IMR-90 (cell line): Measurements from ENCODE around the gene NACC2. TPM values are rescaled to one million over a fixed set of nuclear protein-coding genes. Genes with fewer than 3 reads are reported as not detected.

Experiments used
- ATAC-seq: fragments of 200-7000 bp; cut with Tn5 transposase; 2 replicates; pipeline ENCODE4 v1.9.1; 2020; ENCODE audit warnings: low read depth, mild to moderate bottlenecking, moderate library complexity
- BruUV-seq: library from RNA; stranded (reverse); fragments of 400-500 nt; replicated peaks from 2 replicates; lab custom pipeline; 2021; lab: Mats Ljungman, UMichigan
- CTCF ChIA-PET: fragments of 300-600 bp; formaldehyde crosslinking; extraction: SDS; loops from one replicate; lab custom pipeline; 2021; ENCODE audit warnings: antibody characterized with exemption; lab: Yijun Ruan, JAX
- POLR2A ChIA-PET: fragments of 300-600 bp; sonication (Branson Sonifier 250); formaldehyde crosslinking; loops from one replicate; lab custom pipeline; 2022; ENCODE audit warnings: antibody characterized with exemption; ENCODE audit not compliant: unreplicated experiment; lab: Charles Lee
- DNase-seq: peaks from one replicate; pipeline ENCODE4 v3.0.0; 2013
- H2AFZ ChIP-seq: replicated peaks from 2 replicates; pipeline ENCODE3; 2013; ENCODE audit warnings: low read length, mild to moderate bottlenecking; ENCODE audit not compliant: poor library complexity
- H2AK5ac ChIP-seq: 2 replicates; pipeline ENCODE4 v1.6.1; 2013; ENCODE audit warnings: low read depth, low read length, inconsistent platforms
- H2AK9ac ChIP-seq: replicated peaks from 2 replicates; pipeline ENCODE3; 2013; ENCODE audit warnings: mild to moderate bottlenecking, low read depth, low read length, moderate library complexity; ENCODE audit not compliant: poor library complexity
- H2BK120ac ChIP-seq: 2 replicates; pipeline ENCODE4 v1.6.1; 2013; ENCODE audit warnings: low read depth, low read length, inconsistent platforms
- H2BK15ac ChIP-seq: 3 replicates; pipeline ENCODE4 v1.6.1; 2013; ENCODE audit warnings: low read depth, low read length, inconsistent platforms
- H2BK20ac ChIP-seq: 2 replicates; pipeline ENCODE4 v1.6.1; 2013; ENCODE audit warnings: low read depth, mild to moderate bottlenecking, inconsistent platforms, low read length, moderate library complexity
- H2BK5ac ChIP-seq: 2 replicates; pipeline ENCODE4 v1.6.1; 2013; ENCODE audit warnings: mild to moderate bottlenecking, low read depth, low read length, inconsistent platforms; ENCODE audit not compliant: poor library complexity, severe bottlenecking
- H3K14ac ChIP-seq: replicated peaks from 2 replicates; pipeline ENCODE4 v1.6.1; 2013; ENCODE audit warnings: low read depth, low read length, inconsistent platforms
- H3K18ac ChIP-seq: 2 replicates; pipeline ENCODE4 v1.6.1; 2013; ENCODE audit warnings: low read depth, low read length, control low read depth
- H3K23ac ChIP-seq: 2 replicates; pipeline ENCODE4 v1.6.1; 2013; ENCODE audit warnings: low read depth, low read length, inconsistent platforms
- H3K27ac ChIP-seq: 2 replicates; pipeline ENCODE4 v1.5.1; 2013; ENCODE audit warnings: mild to moderate bottlenecking, control low read depth, low read length; ENCODE audit not compliant: insufficient read depth
- H3K27me3 ChIP-seq: 2 replicates; pipeline ENCODE4 v1.6.1; 2013; ENCODE audit warnings: low read length; ENCODE audit not compliant: control insufficient read depth, insufficient read depth
- H3K36me3 ChIP-seq: 2 replicates; pipeline ENCODE4 v1.6.1; 2013; ENCODE audit warnings: low read length, mixed read lengths; ENCODE audit not compliant: control insufficient read depth, insufficient read depth
- H3K4ac ChIP-seq: 2 replicates; pipeline ENCODE4 v1.6.1; 2013; ENCODE audit warnings: low read depth, low read length, inconsistent platforms
- H3K4me1 ChIP-seq: 2 replicates; pipeline ENCODE4 v1.6.1; 2013; ENCODE audit warnings: low read length, mixed read lengths; ENCODE audit not compliant: control insufficient read depth, insufficient read depth
- H3K4me2 ChIP-seq: 2 replicates; pipeline ENCODE4 v1.6.1; 2013; ENCODE audit warnings: low read depth, mild to moderate bottlenecking, control low read depth, low read length, moderate library complexity
- H3K4me3 ChIP-seq: 2 replicates; pipeline ENCODE4 v1.5.1; 2013; ENCODE audit warnings: low read depth, mild to moderate bottlenecking, control low read depth, low read length, moderate library complexity; ENCODE audit not compliant: insufficient read depth
- H3K56ac ChIP-seq: 2 replicates; pipeline ENCODE4 v1.6.1; 2013; ENCODE audit warnings: low read length, inconsistent platforms; ENCODE audit not compliant: insufficient read depth; ENCODE audit errors: extremely low read depth
- H3K79me1 ChIP-seq, 2 experiments: 2 replicates each; pipeline ENCODE4 v1.6.1; 2013; ENCODE audit warnings: low read length in 2 of 2, inconsistent platforms in 1 of 2, low read depth in 1 of 2
- H3K9ac ChIP-seq: 2 replicates; pipeline ENCODE4 v1.6.1; 2013; ENCODE audit warnings: low read depth, low read length, control low read depth
- H3K9me1 ChIP-seq: 2 replicates; pipeline ENCODE4 v1.6.1; 2013; ENCODE audit warnings: low read length, inconsistent platforms; ENCODE audit not compliant: insufficient read depth
- H3K9me3 ChIP-seq: 2 replicates; pipeline ENCODE4 v1.6.1; 2013; ENCODE audit warnings: low read length; ENCODE audit not compliant: control insufficient read depth, insufficient read depth
- H4K20me1 ChIP-seq: 2 replicates; pipeline ENCODE4 v1.6.1; 2013; ENCODE audit warnings: low read length, inconsistent platforms; ENCODE audit not compliant: insufficient read depth
- H4K5ac ChIP-seq: 2 replicates; pipeline ENCODE4 v1.6.1; 2013; ENCODE audit warnings: mild to moderate bottlenecking, low read depth, low read length, control low read depth
- H4K8ac ChIP-seq, 2 experiments: 2 replicates each; pipeline ENCODE4 v1.6.1; 2013; ENCODE audit warnings: low read depth in 2 of 2, low read length in 2 of 2, control low read depth in 1 of 2, inconsistent platforms in 1 of 2
- H4K91ac ChIP-seq: 2 replicates; pipeline ENCODE4 v1.6.1; 2013; ENCODE audit warnings: low read depth, low read length, inconsistent platforms; ENCODE audit not compliant: insufficient read depth
- BHLHE40 ChIP-seq: fragments of 150-350 bp; IDR thresholded peaks from 2 replicates; pipeline ENCODE4 v1.6.1; 2016; ENCODE audit warnings: mild to moderate bottlenecking, low read depth, low read length
- CEBPB ChIP-seq: IDR thresholded peaks from 2 replicates; pipeline ENCODE4 v1.6.1; 2012; ENCODE audit warnings: low read depth, low read length, improper control_type of control experiment
- CHD1 ChIP-seq: IDR thresholded peaks from 2 replicates; pipeline ENCODE4 v1.6.1; 2012; ENCODE audit warnings: low read depth, low read length, improper control_type of control experiment
- CTCF ChIP-seq: conservative IDR thresholded peaks from 2 replicates; pipeline ENCODE4 v1.5.1; 2012; ENCODE audit warnings: mild to moderate bottlenecking, low read depth, low read length, improper control_type of control experiment
- ELK1 ChIP-seq: fragments of 150-350 bp; IDR thresholded peaks from 2 replicates; pipeline ENCODE4 v1.6.1; 2016; ENCODE audit warnings: low read depth, mild to moderate bottlenecking, low read length, moderate library complexity, borderline replicate concordance
- MAFK ChIP-seq: IDR thresholded peaks from 2 replicates; pipeline ENCODE4 v1.6.1; 2012; ENCODE audit warnings: low read depth, low read length, improper control_type of control experiment
- MAZ ChIP-seq: IDR thresholded peaks from 2 replicates; pipeline ENCODE4 v1.6.1; 2012; ENCODE audit warnings: low read depth, mild to moderate bottlenecking, low read length, improper control_type of control experiment, moderate library complexity, borderline replicate concordance
- MXI1 ChIP-seq: IDR thresholded peaks from 2 replicates; pipeline ENCODE4 v1.6.1; 2012; ENCODE audit warnings: low read depth, mild to moderate bottlenecking, low read length, moderate library complexity, borderline replicate concordance
- NFE2L2 ChIP-seq: fragments of 150-350 bp; IDR thresholded peaks from 2 replicates; pipeline ENCODE4 v1.6.1; 2016; ENCODE audit warnings: low read depth, mild to moderate bottlenecking, low read length
- POLR2A ChIP-seq: IDR thresholded peaks from 2 replicates; pipeline ENCODE4 v1.6.1; 2012; ENCODE audit warnings: mild to moderate bottlenecking, low read depth, low read length
- RAD21 ChIP-seq: IDR thresholded peaks from 2 replicates; pipeline ENCODE4 v1.6.1; 2012; ENCODE audit warnings: low read length, improper control_type of control experiment
- RFX5 ChIP-seq: IDR thresholded peaks from 2 replicates; pipeline ENCODE4 v1.8.0; 2012; ENCODE audit warnings: low read depth, mild to moderate bottlenecking, low read length, moderate library complexity
- USF2 ChIP-seq: fragments of 150-350 bp; IDR thresholded peaks from 2 replicates; pipeline ENCODE4 v1.6.1; 2017; ENCODE audit warnings: mild to moderate bottlenecking, antibody characterized with exemption, low read length, low read depth
- WGBS, 2 experiments: methylation state at CpG; one replicate each; pipeline versions ENCODE4 v1.1.5 to v1.1.7; 2013; ENCODE audit warnings: missing lambda C conversion rate in 2 of 2; ENCODE audit not compliant: insufficient read length in 1 of 2; ENCODE audit errors: extremely low coverage in 2 of 2; 5-methylcytosine and 5-hydroxymethylcytosine counted together
- dilution Hi-C: fragments of 300-500 bp; cut with HindIII; formaldehyde crosslinking; loops from one replicate; pipeline ENCODE4 v1.14.3; 2018; ENCODE audit warnings: low sequenced_read_pairs; ENCODE audit not compliant: unreplicated experiment
- in situ Hi-C: fragments of 300-500 bp; cut with MboI; formaldehyde crosslinking; loops from 3 replicates; pipeline ENCODE4 v1.14.3; 2019; ENCODE audit warnings: low sequenced_read_pairs, inconsistent platforms, mixed read lengths
- intact Hi-C: fragments of 100-400 bp; cut with micrococcal nuclease; formaldehyde crosslinking; loops from 2 replicates; pipeline ENCODE4 v1.10.0; 2022
- polyA plus RNA-seq, 3 experiments: library from polyadenylated mRNA; depleted of rRNA; stranded (reverse); fragments of >200 nt; gene quantifications; 2 replicates each; pipeline ENCODE4 v1.2.3, GENCODE V29; 2012; ENCODE audit warnings: low replicate concordance in 1 of 3
- total RNA-seq: library from RNA; depleted of rRNA; stranded (reverse); fragments of >200 nt; gene quantifications from 2 replicates; pipeline ENCODE4 v1.2.3, GENCODE V29; 2012

Gene NACC2
- total and polyA plus RNA-seq, 2 of the 4 experiments (the other 2 are of a cell fraction) = 7.9 to 19.0 TPM

- CTCF ChIA-PET = no interaction called here
- TF ChIP-seq NFE2L2 = no peak
- peak; percentile 1; the same call in 1 of the 2 replicates for TF ChIP-seq CTCF
- TF ChIP-seq USF2 = peak; percentile 21; the same call in 1 of the 2 replicates
- TF ChIP-seq RAD21 = no peak
- peak; percentile 92; the same call in 1 of the 2 replicates for TF ChIP-seq MXI1
- no peak for TF ChIP-seq CEBPB
- peak; percentile 68 for TF ChIP-seq BHLHE40
- peak; percentile 74; the same call in 1 of the 2 replicates for TF ChIP-seq MAZ
- no peak for TF ChIP-seq ELK1
- no peak; the same call in 1 of the 2 replicates for TF ChIP-seq CHD1
- no peak for TF ChIP-seq RFX5
- TF ChIP-seq MAFK = no peak
- peak; percentile 28; the same call in 1 of the 2 replicates for TF ChIP-seq POLR2A
- H3K23ac ChIP-seq = peak within 1 kb of the TSS; percentile 92
- H2BK5ac ChIP-seq = peak within 1 kb of the TSS; percentile 80
- POLR2A ChIA-PET = no interaction called here
- peak within 1 kb of the TSS; percentile 88 for H3K9ac ChIP-seq
- peak within 1 kb of the TSS; percentile 97 for H2AK9ac ChIP-seq
- H3K14ac ChIP-seq = peak within 1 kb of the TSS; percentile 79
- 1% methylated on average over 55 of the region's 112 CpGs; no CpG with 5 or more reads in 1 of the 2 experiments for WGBS, 2 experiments
- no peak within 1 kb of the TSS for H2BK15ac ChIP-seq
- no TSS peak for BruUV-seq
- H4K8ac ChIP-seq = peak within 1 kb of the TSS; percentile 64 to 68
- H3K27me3 ChIP-seq = no peaks in the 10 kb centered on the region; the same call in 1 of the 2 replicates
- peak within 1 kb of the TSS; percentile 97 for H2AFZ ChIP-seq
- no peaks in the 10 kb centered on the region for H3K9me3 ChIP-seq
- H4K5ac ChIP-seq = peak within 1 kb of the TSS; percentile 55
- H4K20me1 ChIP-seq = peaks cover 7% of the 10 kb centered on the region; the same call in 1 of the 2 replicates
- intact Hi-C loops (loop anchor here (2.0 kb wide), 1 partner anchor 24 kb away; the partner anchor contains the start of gene NACC2), in situ Hi-C loops (no loop called here), dilution Hi-C loops (no loop called here)
- DNase-seq (peak; percentile 95), ATAC-seq (peak; percentile 93)
- peaks cover 11% of the 10 kb centered on the region for H3K4me1 ChIP-seq
- no peak within 1 kb of the TSS for H3K18ac ChIP-seq
- peak within 1 kb of the TSS; percentile 84 for H2AK5ac ChIP-seq
- peak within 1 kb of the TSS; percentile 74 for H3K27ac ChIP-seq
- peaks cover 15% of the 10 kb centered on the region; the same call in 1 of the 2 replicates for H3K36me3 ChIP-seq
- H4K91ac ChIP-seq = peak within 1 kb of the TSS; percentile 65
- H3K4ac ChIP-seq = peak within 1 kb of the TSS; percentile 81
- peaks cover 5 to 42% of the 10 kb centered on the region in 2 experiments; a peak in 3 of 4 replicates for H3K79me1 ChIP-seq
- H3K56ac ChIP-seq = peak within 1 kb of the TSS; percentile 55
- H2BK20ac ChIP-seq = no peak within 1 kb of the TSS
- H3K9me1 ChIP-seq = peaks cover 7% of the 10 kb centered on the region; the same call in 1 of the 2 replicates
- H3K4me2 ChIP-seq = peak within 1 kb of the TSS; percentile 95
- peak within 1 kb of the TSS; percentile 64 for H3K4me3 ChIP-seq
- H2BK120ac ChIP-seq = 0 out of 2 replicates have a peak within 1 kb of the TSS, but pooled peaks have one; percentile 18
Observed at GRCh38 chr9:136118320-136119060, 23.4 kb upstream of the NACC2 start, which contains the start of gene TMEM250. Gene TMEM250, minus strand, starts transcription at chr9:136118875. Its CDS starts 1,975 bp downstream, at chr9:136116900.
